GM19099 (cell line): ENCODE data around the gene RBMX.

Experiments
- POLR2A ChIP-seq: IDR thresholded peaks from 3 replicates; pipeline ENCODE4 v1.6.1; 2011; ENCODE audit warnings: low read depth; ENCODE audit not compliant: insufficient read length; ENCODE audit errors: extremely low read depth

The RBMX gene

GRCh38 chrX:136856050-136856449 lies 24.5 kb downstream of the RBMX start:
- no peak for TF ChIP-seq POLR2A

- TF ChIP-seq POLR2A, result no peak
Measured at GRCh38 chrX:136851526-136851925, 29.0 kb downstream of the RBMX start.

GRCh38 chrX:136850441-136851175 lies 29.9 kb downstream of the RBMX start:
- no peak for TF ChIP-seq POLR2A

- no peak for TF ChIP-seq POLR2A
Measured at GRCh38 chrX:136849395-136849794, 31.1 kb downstream of the RBMX start.

GRCh38 chrX:136847874-136848273 lies 32.7 kb downstream of the RBMX start:
- TF ChIP-seq POLR2A, result no peak

GRCh38 chrX:136839196-136839595 lies 41.3 kb downstream of the RBMX start:
- no peak for TF ChIP-seq POLR2A

- TF ChIP-seq POLR2A, result no peak
Measured at GRCh38 chrX:136835761-136836160, 44.8 kb downstream of the RBMX start.

- no peak for TF ChIP-seq POLR2A
Measured at GRCh38 chrX:136829413-136829812, 51.1 kb downstream of the RBMX start.

- no peak for TF ChIP-seq POLR2A
Measured at GRCh38 chrX:136828830-136829229, 51.7 kb downstream of the RBMX start.

GRCh38 chrX:136827026-136827425 lies 53.5 kb downstream of the RBMX start:
- TF ChIP-seq POLR2A, result no peak

- no peak for TF ChIP-seq POLR2A
Measured at GRCh38 chrX:136825771-136826170, 54.8 kb downstream of the RBMX start.
